ENCODE data around the gene CRKL.
"Not testable (repeated sequence)": the region's sequence is repeated elsewhere in the genome, so short reads cannot be mapped to it uniquely, and the experiment has no call there.

Gene CRKL

GRCh38 chr22:20904980-20905355 lies 12.2 kb upstream of the CRKL start:
- Histone ChIP-seq H3K27me3 (no peaks in the 10 kb centered on the region), H3K27ac (peak overlapping the region; percentile 64), H3K4me1 (ENCODE audit: control insufficient read depth in 1 of 2, insufficient read depth in 1 of 2, low read depth in 1 of 2, low read length in 1 of 2) (peaks cover 26% of the 10 kb centered on the region in 2 experiments), H3K4me3 (ENCODE audit: low read depth in 1 of 2, low read length in 1 of 2) (no peak overlapping the region), H3K9me3 (no peaks in the 10 kb centered on the region), H3K36me3 (no peaks in the 10 kb centered on the region)
- no peak for TF ChIP-seq CTCF (IDR thresholded peaks at IDR 0.05)

- Histone ChIP-seq H3K9me3 (no peaks in the 10 kb centered on the region), H3K36me3 (no peaks in the 10 kb centered on the region), H3K4me3 (ENCODE audit: low read depth in 1 of 2, low read length in 1 of 2) (no peak overlapping the region), H3K27ac (peak overlapping the region; percentile 64), H3K27me3 (no peaks in the 10 kb centered on the region), H3K4me1 (ENCODE audit: control insufficient read depth in 1 of 2, insufficient read depth in 1 of 2, low read depth in 1 of 2, low read length in 1 of 2) (peaks cover 26% of the 10 kb centered on the region in 2 experiments)
- TF ChIP-seq CTCF (IDR thresholded peaks at IDR 0.05) = no peak
Measured at GRCh38 chr22:20905415-20906386, 11.5 kb upstream of the CRKL start.

DNA sequence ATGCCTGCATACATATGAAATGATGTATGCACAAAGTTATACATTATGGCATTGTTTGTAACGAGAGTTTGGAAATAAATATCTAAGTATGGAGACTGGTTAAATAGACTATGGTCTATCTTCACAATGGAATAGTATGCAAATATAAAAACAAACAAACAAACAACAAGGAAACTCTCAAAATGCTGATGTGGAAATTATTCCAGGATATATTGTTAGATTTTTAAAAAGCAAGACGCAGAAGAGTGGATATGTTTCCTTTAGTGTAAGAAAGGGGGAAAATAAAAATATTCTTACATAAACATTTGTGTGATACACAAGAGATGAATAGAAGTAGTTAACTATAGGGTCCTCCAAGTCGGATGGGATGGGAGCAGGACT lies 10.8 kb upstream of the CRKL start:
- H3K27me3 ChIP-seq = no peaks in the 10 kb centered on the region
- no peaks in the 10 kb centered on the region for H3K9me3 ChIP-seq

DNA sequence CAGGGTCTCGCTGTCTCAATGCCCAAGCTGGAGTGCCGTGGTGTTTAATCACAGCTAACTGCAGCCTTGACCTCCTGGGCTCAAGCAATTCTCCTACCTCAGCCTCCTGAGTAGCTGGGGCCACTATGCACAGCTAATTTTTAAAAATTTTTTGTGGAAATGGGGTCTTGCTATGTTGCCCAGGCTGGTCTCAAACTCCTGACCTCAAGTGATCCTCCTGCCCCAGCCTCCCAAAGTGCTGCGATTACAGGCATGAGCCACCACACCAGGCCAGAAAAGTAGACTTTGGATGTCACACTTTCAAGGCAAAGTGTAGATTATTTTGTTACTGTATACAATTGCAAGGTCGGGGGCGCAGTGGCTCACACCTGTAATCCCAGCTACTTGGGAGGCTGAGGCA lies 8.5 kb upstream of the CRKL start:
- H3K4me1 ChIP-seq (ENCODE audit: control insufficient read depth in 1 of 2, insufficient read depth in 1 of 2, low read depth in 1 of 2, low read length in 1 of 2) = peaks cover 25% of the 10 kb centered on the region in 2 experiments
- not testable (repeated sequence) for H3K9me3 ChIP-seq; H3K36me3 ChIP-seq; H3K27ac ChIP-seq; H3K27me3 ChIP-seq; H3K4me3 ChIP-seq (ENCODE audit: low read depth in 1 of 2, low read length in 1 of 2)

More for the DNA sequence above, 10.8 kb upstream of the CRKL start:
- Histone ChIP-seq H3K4me1 (ENCODE audit: control insufficient read depth in 1 of 2, insufficient read depth in 1 of 2, low read depth in 1 of 2, low read length in 1 of 2) (peaks cover 26% of the 10 kb centered on the region in 2 experiments), H3K36me3 (no peaks in the 10 kb centered on the region), H3K27ac (no peak overlapping the region), H3K4me3 (ENCODE audit: low read depth in 1 of 2, low read length in 1 of 2) (no peak overlapping the region)
- TF ChIP-seq CTCF (IDR thresholded peaks at IDR 0.05) = no peak

DNA sequence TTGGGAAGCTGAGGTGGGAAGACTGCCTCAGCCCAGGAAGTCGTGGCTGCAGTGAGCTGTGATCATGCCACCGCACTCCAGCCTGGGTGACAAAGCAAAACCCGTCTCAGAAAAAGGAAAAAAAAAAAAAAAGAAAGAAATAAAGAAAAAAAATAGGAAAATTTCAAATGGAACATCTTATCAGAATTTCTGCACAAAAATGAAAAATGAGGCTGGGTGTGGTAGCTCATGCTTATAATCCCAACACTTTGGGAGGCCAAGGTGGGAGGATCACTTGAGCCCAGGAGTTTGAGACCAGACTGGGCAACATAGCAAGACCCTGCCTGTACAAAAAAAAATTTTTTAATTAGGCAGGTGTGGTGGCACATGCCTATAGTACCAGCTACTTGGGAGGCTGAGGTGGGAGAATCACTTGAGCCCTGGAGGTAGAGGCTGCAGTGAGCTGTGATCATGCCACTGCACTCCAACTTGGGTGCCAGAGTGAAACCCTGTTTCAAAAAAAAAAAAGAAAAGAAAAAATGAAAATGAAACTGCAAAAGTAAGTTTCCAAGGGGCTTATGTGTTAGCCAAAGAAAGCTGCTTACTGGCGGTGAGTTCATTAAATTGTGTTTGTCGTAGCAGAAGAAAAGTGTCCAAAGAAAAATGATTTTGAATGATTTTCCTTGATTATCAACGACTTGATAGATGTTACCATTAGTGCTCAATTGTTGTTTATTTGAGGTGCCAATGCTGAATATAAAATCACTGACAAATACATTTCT lies 7.5 kb upstream of the CRKL start:
- H3K4me3 ChIP-seq (ENCODE audit: low read depth in 1 of 2, low read length in 1 of 2) = no peak overlapping the region
- no peaks in the 10 kb centered on the region for H3K9me3 ChIP-seq
- no peaks in the 10 kb centered on the region for H3K27me3 ChIP-seq
- H3K27ac ChIP-seq = no peak overlapping the region
- no peaks in the 10 kb centered on the region for H3K36me3 ChIP-seq
- H3K4me1 ChIP-seq (ENCODE audit: control insufficient read depth in 1 of 2, insufficient read depth in 1 of 2, low read depth in 1 of 2, low read length in 1 of 2) = peaks cover 15% of the 10 kb centered on the region in 2 experiments
- no peak for TF ChIP-seq CTCF (IDR thresholded peaks at IDR 0.05)

DNA sequence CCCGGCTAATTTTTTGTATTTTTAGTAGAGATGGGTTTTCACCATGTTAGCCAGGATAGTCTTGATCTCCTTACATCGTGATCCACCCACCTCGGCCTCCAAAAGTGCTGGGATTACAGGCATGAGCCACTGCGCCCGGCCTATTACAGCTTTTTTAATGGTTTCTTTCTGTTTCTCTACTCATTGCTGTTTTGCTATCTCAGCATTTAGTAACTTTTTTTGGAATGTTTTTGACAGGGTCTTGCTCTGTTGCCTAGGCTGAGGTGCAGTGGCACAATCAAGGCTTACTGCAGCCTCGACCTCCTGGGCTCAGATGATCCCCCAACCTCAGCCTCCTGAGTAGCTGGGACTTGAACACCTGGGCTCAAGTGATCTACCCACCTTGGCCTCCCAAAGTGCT lies 4.7 kb upstream of the CRKL start:
- no peak for TF ChIP-seq CTCF (IDR thresholded peaks at IDR 0.05)
- Histone ChIP-seq H3K36me3 (no peaks in the 10 kb centered on the region), H3K4me3 (ENCODE audit: low read depth in 1 of 2, low read length in 1 of 2) (no peak overlapping the region), H3K9me3 (no peaks in the 10 kb centered on the region), H3K4me1 (ENCODE audit: control insufficient read depth in 1 of 2, insufficient read depth in 1 of 2, low read depth in 1 of 2, low read length in 1 of 2) (peaks cover 7 to 10% of the 10 kb centered on the region in 2 experiments), H3K27ac (no peak overlapping the region), H3K27me3 (no peaks in the 10 kb centered on the region)

All from neutrophil (primary cell).